Measurements from ENCODE around the gene DDX18.

DNA sequence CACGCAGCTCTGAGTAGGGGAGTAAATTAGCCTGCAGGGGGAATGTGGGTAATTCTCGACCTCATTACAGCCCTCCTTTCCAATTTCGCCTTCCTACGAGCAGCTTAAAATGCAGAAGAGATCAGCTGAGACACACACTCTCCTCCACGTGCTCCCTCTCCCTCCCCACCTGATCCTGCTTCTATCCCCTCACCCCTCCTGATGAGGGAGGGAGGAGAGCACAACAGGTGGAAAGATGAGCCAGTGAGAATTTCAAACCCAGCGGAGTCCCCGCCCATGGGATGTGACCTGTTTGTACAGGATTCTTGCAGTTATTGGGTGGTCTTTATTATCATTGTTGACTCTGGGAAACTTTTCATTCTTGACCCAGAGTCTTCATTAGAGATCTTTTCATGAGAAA lies 35.5 kb downstream of the DDX18 start:
- TF ChIP-seq, protein P1, sequence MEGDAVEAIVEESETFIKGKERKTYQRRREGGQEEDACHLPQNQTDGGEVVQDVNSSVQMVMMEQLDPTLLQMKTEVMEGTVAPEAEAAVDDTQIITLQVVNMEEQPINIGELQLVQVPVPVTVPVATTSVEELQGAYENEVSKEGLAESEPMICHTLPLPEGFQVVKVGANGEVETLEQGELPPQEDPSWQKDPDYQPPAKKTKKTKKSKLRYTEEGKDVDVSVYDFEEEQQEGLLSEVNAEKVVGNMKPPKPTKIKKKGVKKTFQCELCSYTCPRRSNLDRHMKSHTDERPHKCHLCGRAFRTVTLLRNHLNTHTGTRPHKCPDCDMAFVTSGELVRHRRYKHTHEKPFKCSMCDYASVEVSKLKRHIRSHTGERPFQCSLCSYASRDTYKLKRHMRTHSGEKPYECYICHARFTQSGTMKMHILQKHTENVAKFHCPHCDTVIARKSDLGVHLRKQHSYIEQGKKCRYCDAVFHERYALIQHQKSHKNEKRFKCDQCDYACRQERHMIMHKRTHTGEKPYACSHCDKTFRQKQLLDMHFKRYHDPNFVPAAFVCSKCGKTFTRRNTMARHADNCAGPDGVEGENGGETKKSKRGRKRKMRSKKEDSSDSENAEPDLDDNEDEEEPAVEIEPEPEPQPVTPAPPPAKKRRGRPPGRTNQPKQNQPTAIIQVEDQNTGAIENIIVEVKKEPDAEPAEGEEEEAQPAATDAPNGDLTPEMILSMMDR (IDR thresholded peaks at IDR 0.05; ENCODE audit: low read depth, low read length, missing input control): no peak
- no peak for TF ChIP-seq YY1 (IDR thresholded peaks at IDR 0.05)
- no peak for TF ChIP-seq FOXA2 (IDR thresholded peaks at IDR 0.05)
- TF ChIP-seq, protein P2, sequence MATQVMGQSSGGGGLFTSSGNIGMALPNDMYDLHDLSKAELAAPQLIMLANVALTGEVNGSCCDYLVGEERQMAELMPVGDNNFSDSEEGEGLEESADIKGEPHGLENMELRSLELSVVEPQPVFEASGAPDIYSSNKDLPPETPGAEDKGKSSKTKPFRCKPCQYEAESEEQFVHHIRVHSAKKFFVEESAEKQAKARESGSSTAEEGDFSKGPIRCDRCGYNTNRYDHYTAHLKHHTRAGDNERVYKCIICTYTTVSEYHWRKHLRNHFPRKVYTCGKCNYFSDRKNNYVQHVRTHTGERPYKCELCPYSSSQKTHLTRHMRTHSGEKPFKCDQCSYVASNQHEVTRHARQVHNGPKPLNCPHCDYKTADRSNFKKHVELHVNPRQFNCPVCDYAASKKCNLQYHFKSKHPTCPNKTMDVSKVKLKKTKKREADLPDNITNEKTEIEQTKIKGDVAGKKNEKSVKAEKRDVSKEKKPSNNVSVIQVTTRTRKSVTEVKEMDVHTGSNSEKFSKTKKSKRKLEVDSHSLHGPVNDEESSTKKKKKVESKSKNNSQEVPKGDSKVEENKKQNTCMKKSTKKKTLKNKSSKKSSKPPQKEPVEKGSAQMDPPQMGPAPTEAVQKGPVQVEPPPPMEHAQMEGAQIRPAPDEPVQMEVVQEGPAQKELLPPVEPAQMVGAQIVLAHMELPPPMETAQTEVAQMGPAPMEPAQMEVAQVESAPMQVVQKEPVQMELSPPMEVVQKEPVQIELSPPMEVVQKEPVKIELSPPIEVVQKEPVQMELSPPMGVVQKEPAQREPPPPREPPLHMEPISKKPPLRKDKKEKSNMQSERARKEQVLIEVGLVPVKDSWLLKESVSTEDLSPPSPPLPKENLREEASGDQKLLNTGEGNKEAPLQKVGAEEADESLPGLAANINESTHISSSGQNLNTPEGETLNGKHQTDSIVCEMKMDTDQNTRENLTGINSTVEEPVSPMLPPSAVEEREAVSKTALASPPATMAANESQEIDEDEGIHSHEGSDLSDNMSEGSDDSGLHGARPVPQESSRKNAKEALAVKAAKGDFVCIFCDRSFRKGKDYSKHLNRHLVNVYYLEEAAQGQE (IDR thresholded peaks at IDR 0.05): no peak
- no peak for TF ChIP-seq SP1 (IDR thresholded peaks at IDR 0.05)
- no peak for TF ChIP-seq TAF1 (conservative IDR thresholded peaks at IDR 0.05)
- TF ChIP-seq GABPA (IDR thresholded peaks at IDR 0.05 in 1 of 2, conservative IDR thresholded peaks at IDR 0.05 in 1 of 2): no peak
- TF ChIP-seq RAD21 (IDR thresholded peaks at IDR 0.05): no peak
- TF ChIP-seq, protein P3, sequence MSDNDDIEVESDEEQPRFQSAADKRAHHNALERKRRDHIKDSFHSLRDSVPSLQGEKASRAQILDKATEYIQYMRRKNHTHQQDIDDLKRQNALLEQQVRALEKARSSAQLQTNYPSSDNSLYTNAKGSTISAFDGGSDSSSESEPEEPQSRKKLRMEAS (IDR thresholded peaks at IDR 0.05): no peak
- TF ChIP-seq, protein P4, sequence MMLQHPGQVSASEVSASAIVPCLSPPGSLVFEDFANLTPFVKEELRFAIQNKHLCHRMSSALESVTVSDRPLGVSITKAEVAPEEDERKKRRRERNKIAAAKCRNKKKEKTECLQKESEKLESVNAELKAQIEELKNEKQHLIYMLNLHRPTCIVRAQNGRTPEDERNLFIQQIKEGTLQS (IDR thresholded peaks at IDR 0.05): no peak
- no peak for TF ChIP-seq EGR1 (IDR thresholded peaks at IDR 0.05; ENCODE audit: low read depth in 2 of 2)
- no peak for TF ChIP-seq JUND (IDR thresholded peaks at IDR 0.05)
- TF ChIP-seq, protein P5, sequence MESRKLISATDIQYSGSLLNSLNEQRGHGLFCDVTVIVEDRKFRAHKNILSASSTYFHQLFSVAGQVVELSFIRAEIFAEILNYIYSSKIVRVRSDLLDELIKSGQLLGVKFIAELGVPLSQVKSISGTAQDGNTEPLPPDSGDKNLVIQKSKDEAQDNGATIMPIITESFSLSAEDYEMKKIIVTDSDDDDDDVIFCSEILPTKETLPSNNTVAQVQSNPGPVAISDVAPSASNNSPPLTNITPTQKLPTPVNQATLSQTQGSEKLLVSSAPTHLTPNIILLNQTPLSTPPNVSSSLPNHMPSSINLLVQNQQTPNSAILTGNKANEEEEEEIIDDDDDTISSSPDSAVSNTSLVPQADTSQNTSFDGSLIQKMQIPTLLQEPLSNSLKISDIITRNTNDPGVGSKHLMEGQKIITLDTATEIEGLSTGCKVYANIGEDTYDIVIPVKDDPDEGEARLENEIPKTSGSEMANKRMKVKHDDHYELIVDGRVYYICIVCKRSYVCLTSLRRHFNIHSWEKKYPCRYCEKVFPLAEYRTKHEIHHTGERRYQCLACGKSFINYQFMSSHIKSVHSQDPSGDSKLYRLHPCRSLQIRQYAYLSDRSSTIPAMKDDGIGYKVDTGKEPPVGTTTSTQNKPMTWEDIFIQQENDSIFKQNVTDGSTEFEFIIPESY (IDR thresholded peaks at IDR 0.05): no peak
